Karpas-422 (cell line): ENCODE results near the gene ARHGDIA. TPM values are rescaled to one million over a fixed set of nuclear protein-coding genes. Genes with fewer than 3 reads are reported as not detected.
A peak's percentile ranks its signal among the peaks of the same experiment; 100 is the strongest.

Source experiments
- DNase-seq: peaks from one replicate; pipeline ENCODE4 v3.0.0-alpha.2; 2015
- H2AFZ ChIP-seq: fragments of 200-600 bp; sonication (generic); 2 replicates; pipeline ENCODE4 v1.6.1; 2014; ENCODE audit warnings: antibody characterized with exemption, low read length, mixed read lengths
- H3K27ac ChIP-seq: fragments of 200-600 bp; sonication (generic); 2 replicates; pipeline ENCODE4 v1.5.1; 2014; ENCODE audit warnings: mild to moderate bottlenecking, low read length, moderate library complexity
- H3K27me3 ChIP-seq: fragments of 200-600 bp; sonication (generic); 2 replicates; pipeline ENCODE4 v1.6.1; 2014; ENCODE audit warnings: low read length, mixed read lengths
- H3K36me3 ChIP-seq: fragments of 200-600 bp; sonication (generic); 2 replicates; pipeline ENCODE4 v1.6.1; 2014; ENCODE audit warnings: low read length, mixed read lengths; ENCODE audit not compliant: insufficient read depth
- H3K4me1 ChIP-seq: fragments of 200-600 bp; sonication (generic); 2 replicates; pipeline ENCODE4 v1.6.1; 2014; ENCODE audit warnings: mild to moderate bottlenecking, low read length, mixed read lengths
- H3K4me2 ChIP-seq: fragments of 200-600 bp; sonication (generic); 2 replicates; pipeline ENCODE4 v1.6.1; 2014; ENCODE audit warnings: low read length, low read depth, mild to moderate bottlenecking; ENCODE audit not compliant: poor library complexity, severe bottlenecking
- H3K4me3 ChIP-seq: fragments of 200-600 bp; sonication (generic); 2 replicates; pipeline ENCODE4 v1.5.1; 2014; ENCODE audit warnings: mild to moderate bottlenecking, antibody characterized with exemption, low read length, mixed read lengths
- H3K79me2 ChIP-seq: fragments of 200-600 bp; sonication (generic); 2 replicates; pipeline ENCODE4 v1.6.1; 2014; ENCODE audit warnings: mild to moderate bottlenecking, low read length, mixed read lengths
- H3K9ac ChIP-seq: fragments of 200-600 bp; sonication (generic); 2 replicates; pipeline ENCODE4 v1.6.0; 2014; ENCODE audit warnings: low read length
- H3K9me2 ChIP-seq: fragments of 200-600 bp; sonication (generic), shearing (Covaris generic); replicated peaks from 2 replicates; pipeline ENCODE4 v1.6.0; 2014; ENCODE audit warnings: mild to moderate bottlenecking, low read length, moderate library complexity; ENCODE audit not compliant: insufficient read depth
- H3K9me3 ChIP-seq: fragments of 300-700, 200-600 bp; sonication (generic); 2 replicates; pipeline ENCODE4 v1.6.1; 2014; ENCODE audit warnings: low read length, mixed read lengths
- H4K20me1 ChIP-seq: fragments of 200-600 bp; sonication (generic); 2 replicates; pipeline ENCODE4 v1.6.1; 2014; ENCODE audit warnings: mild to moderate bottlenecking, antibody characterized with exemption, low read length, low read depth; ENCODE audit not compliant: insufficient read depth
- total RNA-seq: library from RNA; depleted of rRNA; stranded (reverse); fragments of >200 nt; shearing (Covaris generic); gene quantifications from 2 replicates; pipeline ENCODE4 v1.2.3, GENCODE V29; 2014; ENCODE audit warnings: low replicate concordance

ARHGDIA gene
- total RNA-seq, 1 experiment from 2014 or later, result 68.5 TPM

GRCh38 chr17:81865733-81866439 is 5.3 kb downstream of the ARHGDIA start:
- Histone ChIP-seq H3K9me2 (no peaks in the 10 kb centered on the region), H3K9me3 (no peaks in the 10 kb centered on the region), H3K27ac (no peak overlapping the region), H3K9ac (no peak overlapping the region), H4K20me1 (peaks cover 17% of the 10 kb centered on the region; the same call in 1 of the 2 replicates), H3K27me3 (no peaks in the 10 kb centered on the region), H3K4me3 (no peak overlapping the region), H3K4me2 (no peak overlapping the region), H3K36me3 (peaks cover 18% of the 10 kb centered on the region; the same call in 1 of the 2 replicates), H3K4me1 (peaks cover 49% of the 10 kb centered on the region), H2AFZ (no peak overlapping the region), H3K79me2 (peaks cover 41% of the 10 kb centered on the region)
- peak; percentile 60 for DNase-seq

- no peak overlapping the region for H3K4me3 ChIP-seq
- DNase-seq, result no peak
- peaks cover 14% of the 10 kb centered on the region; the same call in 1 of the 2 replicates for H4K20me1 ChIP-seq
- peaks cover 18% of the 10 kb centered on the region; the same call in 1 of the 2 replicates for H3K36me3 ChIP-seq
- no peaks in the 10 kb centered on the region for H3K27me3 ChIP-seq
- no peaks in the 10 kb centered on the region for H3K9me3 ChIP-seq
- no peak overlapping the region for H3K27ac ChIP-seq
- H3K9me2 ChIP-seq, result no peaks in the 10 kb centered on the region
- H2AFZ ChIP-seq, result no peak overlapping the region
- H3K9ac ChIP-seq, result no peak overlapping the region
- no peak overlapping the region for H3K4me2 ChIP-seq
- H3K79me2 ChIP-seq, result peaks cover 38% of the 10 kb centered on the region
- peaks cover 49% of the 10 kb centered on the region for H3K4me1 ChIP-seq
Observed at GRCh38 chr17:81865358-81865732, 5.8 kb downstream of the ARHGDIA start.

GRCh38 chr17:81863833-81864768 is 7.0 kb downstream of the ARHGDIA start:
- H3K9me3 ChIP-seq, result no peaks in the 10 kb centered on the region

GRCh38 chr17:81863123-81863675 is 7.9 kb downstream of the ARHGDIA start:
- DNase-seq, result no peak
- Histone ChIP-seq H3K4me1 (peaks cover 44% of the 10 kb centered on the region), H3K9me2 (no peaks in the 10 kb centered on the region), H2AFZ (no peak overlapping the region), H3K9ac (0 out of 2 replicates have a peak overlapping the region, but pooled peaks have one; percentile 12), H3K27ac (no peak overlapping the region), H3K36me3 (peaks cover 22% of the 10 kb centered on the region; the same call in 1 of the 2 replicates), H3K4me2 (peak overlapping the region; percentile 91), H3K79me2 (peaks cover 51% of the 10 kb centered on the region), H4K20me1 (peaks cover 18% of the 10 kb centered on the region), H3K27me3 (no peaks in the 10 kb centered on the region), H3K9me3 (no peaks in the 10 kb centered on the region), H3K4me3 (no peak overlapping the region)

More at GRCh38 chr17:81863833-81864768, 7.0 kb downstream of the ARHGDIA start:
- no peak for DNase-seq
- Histone ChIP-seq H3K4me3 (no peak overlapping the region), H3K9ac (no peak overlapping the region), H4K20me1 (peaks cover 13% of the 10 kb centered on the region), H3K4me1 (peaks cover 44% of the 10 kb centered on the region), H3K4me2 (no peak overlapping the region), H2AFZ (no peak overlapping the region), H3K79me2 (peaks cover 42% of the 10 kb centered on the region), H3K27ac (no peak overlapping the region), H3K9me2 (no peaks in the 10 kb centered on the region), H3K36me3 (peaks cover 17% of the 10 kb centered on the region; the same call in 1 of the 2 replicates), H3K27me3 (no peaks in the 10 kb centered on the region)

GRCh38 chr17:81860756-81861568 is 10.2 kb downstream of the ARHGDIA start:
- peaks cover 60% of the 10 kb centered on the region for H3K79me2 ChIP-seq
- no peak overlapping the region for H2AFZ ChIP-seq
- peak overlapping the region; percentile 94 for H3K9ac ChIP-seq
- H3K9me3 ChIP-seq, result no peaks in the 10 kb centered on the region
- peaks cover 19% of the 10 kb centered on the region for H4K20me1 ChIP-seq
- peak overlapping the region; percentile 91 for H3K4me2 ChIP-seq
- H3K9me2 ChIP-seq, result no peaks in the 10 kb centered on the region
- H3K27ac ChIP-seq, result peak overlapping the region; percentile 69; the same call in 1 of the 2 replicates
- H3K27me3 ChIP-seq, result no peaks in the 10 kb centered on the region
- H3K4me1 ChIP-seq, result peaks cover 30% of the 10 kb centered on the region
- peaks cover 29% of the 10 kb centered on the region; the same call in 1 of the 2 replicates for H3K36me3 ChIP-seq
- peak; percentile 100 for DNase-seq
- peak overlapping the region; percentile 97 for H3K4me3 ChIP-seq

GRCh38 chr17:81859906-81860755 is 11.0 kb downstream of the ARHGDIA start, which contains the start of gene P4HB:
P4HB (minus strand) TSS chr17:81860535; CDS start chr17:81860471, 64 bp downstream.
- no peak for DNase-seq
- no peaks in the 10 kb centered on the region for H3K9me2 ChIP-seq
- peaks cover 60% of the 10 kb centered on the region for H3K79me2 ChIP-seq
- peak within 1 kb of the TSS; percentile 69 for H3K27ac ChIP-seq
- H2AFZ ChIP-seq, result no peak within 1 kb of the TSS
- H3K36me3 ChIP-seq, result peaks cover 30% of the 10 kb centered on the region; the same call in 1 of the 2 replicates
- no peaks in the 10 kb centered on the region for H3K27me3 ChIP-seq
- H3K4me1 ChIP-seq, result peaks cover 30% of the 10 kb centered on the region
- peak within 1 kb of the TSS; percentile 91 for H3K4me2 ChIP-seq
- no peaks in the 10 kb centered on the region for H3K9me3 ChIP-seq
- peaks cover 19% of the 10 kb centered on the region for H4K20me1 ChIP-seq
- peak within 1 kb of the TSS; percentile 98 for H3K9ac ChIP-seq
- H3K4me3 ChIP-seq, result peak within 1 kb of the TSS; percentile 97
